Epidermal melanocyte (primary cell): ENCODE measurements around the gene USP10.
A peak's percentile ranks its signal among the peaks of the same experiment; 100 is the strongest.
"Not testable (repeated sequence)": the region's sequence is repeated elsewhere in the genome, so short reads cannot be mapped to it uniquely, and the experiment has no call there.

Experiments
- DNase-seq: peaks from one replicate; pipeline ENCODE4 v3.0.0; 2011; ENCODE audit warnings: low spot score; ENCODE audit not compliant: insufficient read length

USP10 gene

DNA sequence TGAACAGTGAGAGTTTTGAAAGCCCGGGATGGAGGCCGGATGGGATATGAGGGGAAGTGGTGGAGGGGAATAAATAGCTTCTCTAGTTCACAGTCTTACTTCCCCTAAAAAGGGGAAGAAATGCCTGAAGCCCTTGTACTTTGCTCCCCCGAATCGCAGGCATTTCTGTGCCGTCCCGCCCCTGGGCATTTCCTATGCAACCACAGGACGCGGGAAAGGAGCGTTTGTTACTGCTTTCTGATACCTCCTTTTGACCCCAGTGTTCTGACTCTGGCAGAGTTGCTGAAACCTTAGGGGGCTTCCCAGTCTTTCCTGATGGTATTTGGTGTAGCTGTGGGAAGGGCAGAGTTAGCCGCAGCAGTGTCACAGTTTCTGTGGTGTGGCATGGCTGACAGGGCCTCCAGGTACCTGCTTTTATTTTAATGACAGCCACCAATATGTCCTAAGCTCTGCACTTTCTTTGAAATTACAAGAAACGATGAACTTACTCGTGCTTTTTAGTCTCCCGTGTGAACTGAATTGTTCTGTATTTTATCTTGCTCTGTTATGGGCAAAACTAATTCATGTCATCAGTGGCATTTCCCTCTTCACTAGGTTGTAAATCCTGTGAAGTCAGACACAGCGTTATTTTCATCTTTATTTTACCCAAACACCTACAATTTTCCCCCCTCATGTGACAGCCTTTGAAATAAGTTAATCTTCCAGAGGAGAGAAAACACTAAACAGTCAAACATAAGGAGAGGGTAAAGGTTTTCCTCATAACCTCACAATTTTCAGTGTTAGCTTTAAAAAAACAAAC, 27.1 kb downstream of the USP10 start:
- no peak for DNase-seq

DNA sequence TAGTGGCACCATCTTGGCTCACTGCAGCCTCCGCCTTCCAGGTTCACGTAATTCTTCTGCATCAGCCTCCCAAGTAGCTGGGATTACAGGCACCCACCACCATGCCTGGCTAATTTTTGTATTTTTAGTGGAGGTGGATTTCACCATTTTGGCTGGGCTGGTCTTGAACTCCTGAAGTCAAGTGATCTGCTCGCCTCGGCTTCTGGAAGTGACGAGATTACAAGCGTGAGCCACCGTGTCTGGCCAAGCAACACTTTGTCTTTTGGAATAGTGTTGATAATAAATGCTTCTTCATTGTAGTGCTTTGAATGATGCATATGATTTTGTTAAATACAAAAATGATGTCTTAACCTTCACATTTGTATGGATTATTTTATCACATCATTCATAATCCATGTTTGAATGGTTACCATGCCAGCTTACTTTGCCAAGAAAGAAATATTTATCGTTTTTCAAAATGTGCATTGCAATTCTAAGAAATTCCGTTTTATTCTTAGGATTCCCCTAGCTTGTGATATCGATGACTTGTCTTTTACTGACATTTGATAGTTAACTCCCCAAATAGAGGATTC, 29.1 kb downstream of the USP10 start:
- no peak for DNase-seq

DNA sequence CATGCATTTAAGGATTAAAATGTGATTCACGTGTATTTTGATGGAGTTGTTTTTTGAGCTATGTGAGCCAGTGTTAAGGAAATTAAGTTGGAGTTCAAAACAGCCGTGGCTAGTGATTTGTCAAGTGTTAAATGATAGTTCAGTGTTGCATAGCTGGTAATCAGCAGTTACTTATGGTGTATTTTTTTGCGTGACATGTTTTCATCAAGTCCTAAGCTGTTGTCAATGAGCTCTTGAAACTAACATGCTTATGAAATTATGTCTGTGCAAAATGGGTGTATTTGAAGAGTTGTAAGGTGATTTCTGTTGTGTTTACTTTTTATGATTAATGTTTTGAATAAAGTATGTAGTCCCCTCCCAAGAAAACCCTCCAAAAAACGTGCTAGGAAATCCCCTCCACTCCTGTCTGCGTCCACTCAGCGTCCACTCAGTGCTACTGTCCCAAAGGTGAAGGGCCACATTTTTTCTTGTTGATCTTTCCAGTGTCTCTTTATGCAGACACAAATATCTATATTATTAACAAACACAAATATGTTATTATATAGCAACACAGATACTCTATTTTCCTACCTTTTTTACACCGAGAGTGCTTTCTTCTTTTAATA, 30.0 kb downstream of the USP10 start:
- no peak for DNase-seq

DNA sequence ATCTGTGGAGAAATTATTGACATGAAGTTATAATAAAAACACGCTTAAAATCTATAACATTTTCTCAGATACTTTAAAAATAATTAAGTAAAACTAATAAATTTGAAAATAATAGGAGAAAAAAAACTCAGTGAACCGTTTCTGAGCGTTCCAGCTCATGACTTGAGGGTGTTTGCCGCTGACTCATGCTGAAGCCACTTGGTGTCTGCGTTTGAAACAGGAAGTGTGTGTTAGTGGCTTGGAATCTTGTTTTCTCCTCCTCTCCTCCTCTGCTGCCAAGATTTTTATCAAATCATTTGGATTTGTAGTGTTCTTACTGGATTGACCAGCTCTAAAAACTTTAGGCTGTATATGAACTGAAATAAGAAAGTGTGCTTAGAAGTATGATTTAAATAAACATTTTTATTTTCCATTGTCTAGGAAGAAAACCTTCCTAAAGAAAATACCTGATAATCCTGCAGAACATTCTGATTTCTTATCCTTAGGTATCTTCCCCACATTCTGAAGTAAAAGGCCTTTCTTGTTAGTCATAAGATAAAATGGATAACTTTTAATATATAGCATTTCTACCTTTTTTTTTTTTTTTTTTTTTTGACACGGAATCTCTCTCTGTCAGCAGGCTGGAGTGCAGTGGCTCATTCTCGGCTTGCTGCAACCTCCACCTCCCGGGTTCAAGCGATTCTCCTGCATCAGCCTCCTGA, 30.8 kb downstream of the USP10 start:
- peak; percentile 66 for DNase-seq

DNA sequence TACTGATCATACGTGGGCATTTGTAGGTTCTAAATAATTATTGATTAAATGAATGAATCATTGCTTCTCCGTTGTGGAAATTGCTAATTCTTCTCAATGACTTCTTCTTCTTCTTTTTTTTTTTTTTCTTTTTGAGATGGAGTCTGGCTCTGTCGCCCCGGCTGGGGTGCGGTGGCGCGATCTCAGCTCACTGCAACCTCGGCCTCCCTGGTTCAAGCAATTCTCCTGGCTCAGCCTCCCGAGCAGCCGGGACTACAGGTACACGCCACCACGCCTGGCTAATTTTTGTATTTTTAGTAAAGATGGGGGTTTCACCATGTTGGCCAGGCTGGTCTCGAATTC, 32.5 kb downstream of the USP10 start:
- DNase-seq: not testable (repeated sequence)

- no peak for DNase-seq
Measured at GRCh38 chr16:84732674-84733352, 33.0 kb downstream of the USP10 start.

GRCh38 chr16:84735849-84736586, 36.2 kb downstream of the USP10 start:
- DNase-seq: no peak

GRCh38 chr16:84737192-84738011, 37.6 kb downstream of the USP10 start:
- DNase-seq: no peak

DNA sequence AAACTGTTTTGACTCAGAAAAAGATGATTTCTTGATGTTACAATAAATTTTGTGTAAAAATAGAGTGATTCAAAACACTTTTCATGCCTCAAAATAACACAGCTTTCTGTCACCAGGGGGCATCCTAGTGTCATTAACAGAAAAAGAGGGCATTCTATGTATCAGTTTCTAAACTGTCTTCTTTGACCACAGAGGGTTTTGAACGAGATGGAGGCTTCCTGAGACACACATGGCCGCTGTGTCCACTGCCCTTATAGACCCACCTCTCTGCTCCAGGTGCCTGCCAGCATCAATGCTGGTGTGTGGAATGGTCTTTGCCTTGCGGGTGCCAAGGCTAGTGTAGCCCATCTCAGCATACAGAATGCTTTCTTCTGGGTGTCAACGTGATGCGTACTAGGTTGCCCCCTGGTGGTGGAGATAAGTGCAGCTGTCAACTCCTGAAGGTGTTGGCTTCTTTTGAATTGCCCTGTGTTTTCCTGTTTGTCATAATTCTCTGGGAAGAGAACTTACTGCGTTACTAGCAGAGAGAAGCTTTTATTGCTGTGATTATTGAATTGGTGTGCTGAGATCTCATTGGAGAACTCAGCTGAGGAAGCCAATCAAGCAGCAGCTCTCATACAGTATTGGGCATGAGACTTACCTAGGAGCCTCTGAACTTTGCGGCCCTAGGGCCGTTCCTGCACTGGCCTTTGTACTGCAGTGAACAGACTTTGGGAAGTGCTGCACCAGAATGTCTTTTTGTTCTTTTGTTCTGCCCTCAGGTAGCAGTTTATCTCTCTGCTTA, 38.6 kb downstream of the USP10 start:
- DNase-seq: peak; percentile 47

- DNase-seq: no peak
Measured at GRCh38 chr16:84739349-84740124, 39.7 kb downstream of the USP10 start.

DNA sequence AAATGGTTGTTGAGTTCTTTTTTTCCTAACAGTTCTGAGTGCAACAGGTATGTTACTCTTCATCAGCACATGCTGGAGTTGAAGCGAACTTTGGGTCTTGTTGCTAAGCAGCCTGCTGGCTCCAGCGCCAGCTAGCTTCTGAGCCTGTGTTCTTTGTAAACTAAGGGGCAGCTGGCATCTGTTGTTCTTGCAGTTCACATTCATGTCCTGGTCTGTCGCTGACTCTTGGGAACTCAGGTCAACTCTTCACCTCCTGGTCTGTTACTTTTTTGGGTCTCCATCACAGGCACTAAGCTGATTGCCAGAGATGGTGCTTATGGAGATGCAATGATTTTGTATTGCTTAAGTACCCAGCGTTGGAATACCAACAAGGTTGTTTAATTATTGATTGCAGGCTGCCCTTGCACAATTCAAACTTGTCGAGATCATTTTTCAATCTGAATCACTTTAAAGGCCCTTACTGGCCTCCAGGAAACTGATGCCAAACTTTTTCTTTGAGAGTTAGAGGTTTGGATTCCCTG, 40.9 kb downstream of the USP10 start:
- no peak for DNase-seq

GRCh38 chr16:84741340-84741830, 41.6 kb downstream of the USP10 start:
- DNase-seq: no peak

- no peak for DNase-seq
Measured at GRCh38 chr16:84742641-84743092, 42.9 kb downstream of the USP10 start.

DNA sequence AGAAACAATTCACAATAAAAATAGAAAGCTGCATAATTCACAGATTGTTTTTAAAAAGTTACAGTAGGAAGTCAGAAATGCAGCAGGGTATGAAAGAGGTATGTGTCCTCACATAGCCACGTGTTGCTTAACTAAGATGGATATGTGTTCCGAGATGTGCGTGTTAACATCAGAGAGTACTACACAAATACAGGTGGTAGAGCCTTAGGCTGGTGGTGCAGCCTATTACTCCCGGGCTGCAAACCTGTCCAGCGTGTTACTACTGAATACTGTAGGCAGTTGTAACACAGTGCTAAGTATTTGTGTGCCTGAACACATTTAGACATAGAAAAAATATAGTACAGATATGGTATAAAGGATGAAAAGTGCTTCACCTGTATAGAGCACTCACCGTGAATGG, 46.4 kb downstream of the USP10 start:
- no peak for DNase-seq

DNA sequence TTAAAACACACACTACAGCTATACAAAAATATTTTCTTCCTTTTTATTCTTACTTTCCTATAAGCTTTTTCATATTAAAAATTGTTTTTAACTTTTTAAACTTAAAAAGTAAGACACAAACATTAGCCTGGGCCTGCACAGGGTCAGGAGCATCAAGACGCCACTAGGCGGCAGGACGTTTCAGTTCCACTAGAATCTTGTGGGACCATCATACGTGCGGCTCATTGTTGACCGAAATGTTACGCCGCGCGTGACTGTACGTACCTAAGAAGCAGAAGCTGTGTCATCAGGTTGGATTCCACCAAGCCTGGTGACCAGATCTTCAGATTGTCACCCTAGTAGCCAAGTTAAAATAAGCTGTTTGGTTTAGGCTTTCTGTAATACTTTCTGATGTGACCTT, 47.1 kb downstream of the USP10 start:
- DNase-seq: no peak

DNA sequence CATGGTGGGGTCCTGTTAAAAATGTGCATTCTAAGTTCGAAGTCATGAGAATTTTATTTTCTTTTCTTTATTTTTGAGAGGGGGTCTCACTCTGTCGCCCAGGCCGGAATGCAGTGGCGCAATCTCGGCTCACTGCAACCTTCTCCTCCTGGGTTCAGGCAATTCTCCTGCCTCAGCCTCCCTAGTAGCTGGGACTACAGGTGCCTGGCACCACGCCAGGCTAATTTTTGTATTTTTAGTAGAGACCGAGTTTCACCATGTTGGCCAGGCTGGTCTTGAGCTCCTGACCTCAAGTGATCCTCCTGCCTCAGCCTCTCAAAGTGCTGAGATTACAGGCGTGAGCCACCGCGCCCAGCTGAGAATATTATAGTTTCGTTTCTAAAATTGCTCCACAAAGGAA, 48.4 kb downstream of the USP10 start:
- not testable (repeated sequence) for DNase-seq

GRCh38 chr16:84749072-84749471, 49.3 kb downstream of the USP10 start:
- no peak for DNase-seq

- DNase-seq: peak; percentile 48
Measured at GRCh38 chr16:84749815-84750214, 50.0 kb downstream of the USP10 start.
